MCF 10A (cell line): Measurements from ENCODE around the gene BNC1. TPM values are rescaled to one million over a fixed set of nuclear protein-coding genes. Genes with fewer than 3 reads are reported as not detected.
A peak's percentile ranks its signal among the peaks of the same experiment; 100 is the strongest.

Experiments used
- BruUV-seq: library from RNA; stranded (reverse); fragments of 400-500 nt; replicated peaks from 2 replicates; lab custom pipeline; 2021; lab: Mats Ljungman, UMichigan
- CTCF ChIA-PET: fragments of 300-600 bp; sonication (Branson Sonifier 250); formaldehyde crosslinking; extraction: SDS; loops from one replicate; lab custom pipeline; 2021; ENCODE audit warnings: antibody characterized with exemption, inconsistent platforms; lab: Yijun Ruan, JAX
- POLR2A ChIA-PET: fragments of 300-600, 350-650 bp; sonication (Branson Sonifier 250); formaldehyde crosslinking; extraction: SDS; loops from one replicate; lab custom pipeline; 2020; ENCODE audit warnings: antibody characterized with exemption, inconsistent platforms; lab: Yijun Ruan, JAX
- DNase-seq: peaks from one replicate; pipeline ENCODE4 v3.0.0-alpha.2; 2018; ENCODE audit not compliant: unreplicated experiment
- H3K27ac Mint-ChIP-seq: one replicate; pipeline ENCODE4 v1.8.0; 2022; ENCODE audit warnings: mild to moderate bottlenecking, low read depth, mixed read lengths; ENCODE audit not compliant: unreplicated experiment
- H3K27me3 Mint-ChIP-seq: one replicate; pipeline ENCODE4 v1.8.0; 2022; ENCODE audit warnings: mixed read lengths; ENCODE audit not compliant: insufficient read depth, unreplicated experiment
- H3K36me3 Mint-ChIP-seq: one replicate; pipeline ENCODE4 v1.8.0; 2022; ENCODE audit warnings: mild to moderate bottlenecking, moderate library complexity, mixed read lengths; ENCODE audit not compliant: insufficient read depth, unreplicated experiment
- H3K4me1 Mint-ChIP-seq: one replicate; pipeline ENCODE4 v1.8.0; 2022; ENCODE audit warnings: mixed read lengths; ENCODE audit not compliant: insufficient read depth, unreplicated experiment
- H3K4me3 Mint-ChIP-seq: one replicate; pipeline ENCODE4 v1.8.0; 2022; ENCODE audit warnings: mild to moderate bottlenecking, moderate library complexity, mixed read lengths; ENCODE audit not compliant: unreplicated experiment
- H3K9me3 Mint-ChIP-seq: one replicate; pipeline ENCODE4 v1.8.0; 2022; ENCODE audit warnings: mixed read lengths; ENCODE audit not compliant: unreplicated experiment
- CTCF ChIP-seq: fragments of 200-600 bp; IDR thresholded peaks from one replicate; pipeline ENCODE4 v1.8.0; 2022; ENCODE audit warnings: antibody characterized with exemption, mild to moderate bottlenecking; ENCODE audit not compliant: unreplicated experiment
- intact Hi-C: fragments of 100-400 bp; cut with micrococcal nuclease; formaldehyde crosslinking; loops from 2 replicates; pipeline ENCODE4 v1.14.1; 2022
- total RNA-seq: library from RNA; stranded (reverse); gene quantifications from 2 replicates; pipeline ENCODE4 v1.2.3, GENCODE V29; 2022

Gene BNC1
- total RNA-seq, 1 experiment from 2014 or later, result 93.5 TPM

GRCh38 chr15:83283138-83283812, 1.2 kb downstream of the BNC1 start:
- Mint-ChIP-seq H3K4me3 (peak overlapping the region; percentile 99), H3K9me3 (no peaks in the 10 kb centered on the region), H3K27me3 (no peaks in the 10 kb centered on the region), H3K4me1 (peaks cover 58% of the 10 kb centered on the region), H3K36me3 (peaks cover 52% of the 10 kb centered on the region), H3K27ac (peak overlapping the region; percentile 99)
- no peak for DNase-seq
- POLR2A ChIA-PET, result interaction anchor here (0.5 to 11.4 kb wide), 14 partner anchors 8 to 671 kb away, joined by 3 to 269 read pairs (median 5); partner anchors contain the start of gene C15orf40
- CTCF ChIA-PET, result interaction anchor here (0.7 to 1.3 kb wide), 4 partner anchors 39 to 152 kb away, joined by 3 read pairs; no protein-coding TSS in a partner anchor
- no TSS peak for BruUV-seq
- TF ChIP-seq CTCF, result no peak
- intact Hi-C loops, result loop anchor here (2.0 kb wide), 2 partner anchors 96 to 154 kb away; no protein-coding TSS in a partner anchor

GRCh38 chr15:83282776-83283137, 1.7 kb downstream of the BNC1 start:
- BruUV-seq, result no TSS peak
- no peaks in the 10 kb centered on the region for H3K27me3 Mint-ChIP-seq
- H3K4me3 Mint-ChIP-seq, result peak overlapping the region; percentile 99
- H3K27ac Mint-ChIP-seq, result peak overlapping the region; percentile 99
- H3K4me1 Mint-ChIP-seq, result peaks cover 56% of the 10 kb centered on the region
- intact Hi-C loops, result loop anchor here (2.0 kb wide), 2 partner anchors 96 to 154 kb away; no protein-coding TSS in a partner anchor
- H3K9me3 Mint-ChIP-seq, result no peaks in the 10 kb centered on the region
- H3K36me3 Mint-ChIP-seq, result peaks cover 55% of the 10 kb centered on the region
- POLR2A ChIA-PET, result interaction anchor here (0.5 to 11.4 kb wide), 11 partner anchors 8 to 670 kb away, joined by 3 to 269 read pairs (median 9); partner anchors contain the start of gene C15orf40
- CTCF ChIA-PET, result interaction anchor here (0.7 to 1.3 kb wide), 3 partner anchors 39 to 153 kb away, joined by 3 read pairs; no protein-coding TSS in a partner anchor
- DNase-seq, result peak; percentile 63
- TF ChIP-seq CTCF, result no peak

GRCh38 chr15:83282141-83282540, 2.3 kb downstream of the BNC1 start:
- H3K27ac Mint-ChIP-seq, result peak overlapping the region; percentile 99
- intact Hi-C loops, result loop anchor here (2.0 kb wide), 2 partner anchors 97 to 155 kb away; no protein-coding TSS in a partner anchor
- H3K9me3 Mint-ChIP-seq, result no peaks in the 10 kb centered on the region
- BruUV-seq, result TSS peak; percentile 9
- peak overlapping the region; percentile 99 for H3K4me3 Mint-ChIP-seq
- H3K36me3 Mint-ChIP-seq, result peaks cover 61% of the 10 kb centered on the region
- POLR2A ChIA-PET, result interaction anchor here (0.7 to 4.9 kb wide), 8 partner anchors 19 to 154 kb away, joined by 3 to 30 read pairs (median 5); no protein-coding TSS in a partner anchor
- TF ChIP-seq CTCF, result no peak
- H3K4me1 Mint-ChIP-seq, result peaks cover 53% of the 10 kb centered on the region
- DNase-seq, result no peak
- CTCF ChIA-PET, result interaction anchor here (0.6 kb wide), 1 partner anchor 40 kb away, joined by 3 read pairs; no protein-coding TSS in a partner anchor
- H3K27me3 Mint-ChIP-seq, result no peaks in the 10 kb centered on the region

- intact Hi-C loops, result no loop called here
- peaks cover 41% of the 10 kb centered on the region for H3K4me1 Mint-ChIP-seq
- no TSS peak for BruUV-seq
- TF ChIP-seq CTCF, result no peak
- H3K9me3 Mint-ChIP-seq, result no peaks in the 10 kb centered on the region
- H3K27me3 Mint-ChIP-seq, result no peaks in the 10 kb centered on the region
- POLR2A ChIA-PET, result interaction anchor here (0.6 to 5.3 kb wide), 15 partner anchors 10 to 213 kb away, joined by 3 to 38 read pairs (median 5); no protein-coding TSS in a partner anchor
- CTCF ChIA-PET, result interaction anchor here (0.7 to 2.8 kb wide), 6 partner anchors 10 to 103 kb away, joined by 3 to 13 read pairs (median 4); no protein-coding TSS in a partner anchor
- no peak overlapping the region for H3K4me3 Mint-ChIP-seq
- DNase-seq, result peak; percentile 70
- peaks cover 80% of the 10 kb centered on the region for H3K36me3 Mint-ChIP-seq
- peak overlapping the region; percentile 99 for H3K27ac Mint-ChIP-seq
Measured at GRCh38 chr15:83278191-83278590, 6.3 kb downstream of the BNC1 start.
